NB4 (cell line): ENCODE results near the gene ZRSR2.

Experiments used
- MAX ChIP-seq: IDR thresholded peaks from 2 replicates; pipeline ENCODE4 v1.6.1; 2011; ENCODE audit warnings: low read depth, low read length
- POLR2A ChIP-seq: IDR thresholded peaks from 2 replicates; pipeline ENCODE4 v1.6.1; 2011; ENCODE audit warnings: mild to moderate bottlenecking; ENCODE audit not compliant: insufficient read length; ENCODE audit errors: extremely low read depth
- TF ChIP-seq, protein P1 (sequence below): IDR thresholded peaks from one replicate; pipeline ENCODE4 v1.5.1; 2012; ENCODE audit warnings: low read depth, low read length

GRCh38 chrX:15813416-15813815, 23.1 kb downstream of the ZRSR2 start:
- TF ChIP-seq, protein P1, sequence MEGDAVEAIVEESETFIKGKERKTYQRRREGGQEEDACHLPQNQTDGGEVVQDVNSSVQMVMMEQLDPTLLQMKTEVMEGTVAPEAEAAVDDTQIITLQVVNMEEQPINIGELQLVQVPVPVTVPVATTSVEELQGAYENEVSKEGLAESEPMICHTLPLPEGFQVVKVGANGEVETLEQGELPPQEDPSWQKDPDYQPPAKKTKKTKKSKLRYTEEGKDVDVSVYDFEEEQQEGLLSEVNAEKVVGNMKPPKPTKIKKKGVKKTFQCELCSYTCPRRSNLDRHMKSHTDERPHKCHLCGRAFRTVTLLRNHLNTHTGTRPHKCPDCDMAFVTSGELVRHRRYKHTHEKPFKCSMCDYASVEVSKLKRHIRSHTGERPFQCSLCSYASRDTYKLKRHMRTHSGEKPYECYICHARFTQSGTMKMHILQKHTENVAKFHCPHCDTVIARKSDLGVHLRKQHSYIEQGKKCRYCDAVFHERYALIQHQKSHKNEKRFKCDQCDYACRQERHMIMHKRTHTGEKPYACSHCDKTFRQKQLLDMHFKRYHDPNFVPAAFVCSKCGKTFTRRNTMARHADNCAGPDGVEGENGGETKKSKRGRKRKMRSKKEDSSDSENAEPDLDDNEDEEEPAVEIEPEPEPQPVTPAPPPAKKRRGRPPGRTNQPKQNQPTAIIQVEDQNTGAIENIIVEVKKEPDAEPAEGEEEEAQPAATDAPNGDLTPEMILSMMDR: no peak
- no peak for TF ChIP-seq MAX
- TF ChIP-seq POLR2A: no peak
